ENCODE measurements around the gene ALG13.

GRCh38 chrX:111784667-111785066 lies 103.7 kb downstream of the ALG13 start:
- TF ChIP-seq CTCF (conservative IDR thresholded peaks at IDR 0.05; ENCODE audit: low read length) (no peak), EZH2phosphoT487 (IDR thresholded peaks at IDR 0.05; ENCODE audit: borderline replicate concordance, low read depth, low read length) (no peak)
